Measurements from ENCODE around the gene KRT32. TPM values are rescaled to one million over a fixed set of nuclear protein-coding genes. Genes with fewer than 3 reads are reported as not detected.

Gene KRT32
- total and polyA plus RNA-seq, 7 donors, result 0.12 to 0.31 (median 0.15) TPM; not detected in 4

DNA sequence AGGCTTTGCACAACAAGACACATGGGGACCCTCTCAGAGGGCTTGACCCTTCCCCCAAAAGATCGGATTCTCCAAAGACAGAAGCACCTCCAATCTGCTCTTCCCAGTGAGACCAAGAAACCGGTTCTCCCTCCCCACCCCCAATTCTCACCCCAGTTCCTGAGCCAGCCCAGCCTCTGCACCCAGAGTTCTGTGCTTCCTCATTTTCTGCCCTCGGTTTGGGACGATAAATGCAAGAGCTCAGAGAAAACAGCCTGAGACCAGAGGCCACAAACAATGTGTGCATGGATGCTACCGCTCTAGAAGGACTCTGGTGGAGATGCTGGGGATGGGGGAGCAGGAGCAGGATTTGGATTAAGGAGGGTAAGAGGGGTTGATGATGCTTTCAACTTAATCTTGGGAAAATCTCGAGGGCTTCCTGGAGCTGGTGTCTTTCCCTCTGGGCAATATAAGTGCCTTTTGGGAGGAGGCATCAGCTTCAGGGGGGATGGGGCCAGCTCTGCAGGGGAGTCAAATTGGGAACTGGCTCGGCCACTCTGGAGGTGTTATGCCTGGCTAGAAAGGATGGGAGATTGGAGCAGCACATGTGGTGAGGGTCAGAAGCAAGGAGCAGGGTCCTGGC lies 45.5 kb upstream of the KRT32 start:
- Histone ChIP-seq H3K27me3 (ENCODE audit: insufficient read depth in 3 of 3, low read length in 2 of 3) (peaks cover 0 to 1% (median 0%) of the 10 kb centered on the region in 3 donors), H3K27ac (no peak overlapping the region), H3K36me3 (ENCODE audit: insufficient read depth in 1 of 2, low read depth in 1 of 2) (no peaks in the 10 kb centered on the region), H3K4me1 (no peaks in the 10 kb centered on the region), H3K4me3 (no peak overlapping the region), H3K9me3 (no peaks in the 10 kb centered on the region)
- WGBS, 3 donors, result 59 to 70% (median 61%) methylated on average over 7 of the region's 7 CpGs
- no peak for TF ChIP-seq CTCF (IDR thresholded peaks at IDR 0.05)
- intact Hi-C loops (cut with DNase I), result no loop called here
- ATAC-seq, result no peak
- no peak for DNase-seq

- ATAC-seq (no peak), DNase-seq (no peak)
- no peaks in the 10 kb centered on the region for H3K36me3 ChIP-seq (ENCODE audit: insufficient read depth in 1 of 2, low read depth in 1 of 2)
- no peaks in the 10 kb centered on the region for H3K4me1 ChIP-seq
- no peaks in the 10 kb centered on the region for H3K9me3 ChIP-seq
- no peak overlapping the region for H3K4me3 ChIP-seq
- no peak overlapping the region for H3K27ac ChIP-seq
- peaks cover 0 to 1% (median 0%) of the 10 kb centered on the region in 3 donors for H3K27me3 ChIP-seq (ENCODE audit: insufficient read depth in 3 of 3, low read length in 2 of 3)
- no peak for TF ChIP-seq CTCF (IDR thresholded peaks at IDR 0.05)
- 71 to 82% (median 77%) methylated on average over 10 of the region's 10 CpGs for WGBS, 3 donors
- intact Hi-C loops (cut with DNase I), result no loop called here
These were observed 44.5 kb upstream of the KRT32 start for GRCh38 chr17:41511716-41512115.

DNA sequence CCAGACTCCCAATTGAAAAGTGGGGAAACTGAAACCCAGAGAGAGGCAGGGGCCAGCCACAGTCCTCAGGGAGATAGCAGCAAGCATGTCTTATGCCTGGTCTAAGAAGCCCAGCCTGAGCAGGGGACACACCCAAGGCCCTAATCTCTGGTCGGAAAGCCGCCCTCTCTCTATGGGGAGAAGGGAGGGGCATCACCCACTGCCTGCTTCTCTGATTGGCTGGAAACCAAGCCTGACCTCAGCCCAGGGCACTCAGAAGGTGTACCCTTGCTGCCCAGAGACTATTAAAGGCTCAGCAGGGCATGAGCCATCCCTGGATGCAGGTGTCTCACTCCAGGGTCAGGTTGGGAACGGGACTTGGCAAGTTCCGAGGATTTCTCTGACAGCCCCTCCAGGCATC lies 43.9 kb upstream of the KRT32 start:
- Histone ChIP-seq H3K36me3 (ENCODE audit: insufficient read depth in 1 of 2, low read depth in 1 of 2) (no peaks in the 10 kb centered on the region), H3K27me3 (ENCODE audit: insufficient read depth in 3 of 3, low read length in 2 of 3) (peaks cover 0 to 1% (median 0%) of the 10 kb centered on the region in 3 donors), H3K9me3 (no peaks in the 10 kb centered on the region), H3K27ac (no peak overlapping the region), H3K4me3 (no peak overlapping the region), H3K4me1 (no peaks in the 10 kb centered on the region)
- ATAC-seq (no peak), DNase-seq (no peak)
- TF ChIP-seq CTCF (IDR thresholded peaks at IDR 0.05), result no peak
- 56 to 76% (median 75%) methylated on average over 4 of the region's 4 CpGs for WGBS, 3 donors
- intact Hi-C loops (cut with DNase I), result no loop called here

GRCh38 chr17:41510251-41511065 lies 43.3 kb upstream of the KRT32 start:
- TF ChIP-seq CTCF (IDR thresholded peaks at IDR 0.05), result no peak
- WGBS, 3 donors, result 79 to 81% (median 80%) methylated on average over 7 of the region's 7 CpGs
- Histone ChIP-seq H3K27me3 (ENCODE audit: insufficient read depth in 3 of 3, low read length in 2 of 3) (peaks cover 0 to 1% (median 0%) of the 10 kb centered on the region in 3 donors), H3K4me1 (no peaks in the 10 kb centered on the region), H3K4me3 (no peak overlapping the region), H3K9me3 (no peaks in the 10 kb centered on the region), H3K27ac (no peak overlapping the region), H3K36me3 (ENCODE audit: insufficient read depth in 1 of 2, low read depth in 1 of 2) (no peaks in the 10 kb centered on the region)
- no peak for DNase-seq
- intact Hi-C loops (cut with DNase I), result no loop called here
- no peak for ATAC-seq

Data from psoas muscle (tissue), 8 donors.